SW480 (cell line): ENCODE data around the gene CDHR2.
"Not testable (repeated sequence)": the region's sequence is repeated elsewhere in the genome, so short reads cannot be mapped to it uniquely, and the experiment has no call there.

Source experiments
- DNase-seq: peaks from one replicate; pipeline ENCODE4 v3.0.0-alpha.2; 2016; ENCODE audit warnings: low spot score

CDHR2 gene

DNA sequence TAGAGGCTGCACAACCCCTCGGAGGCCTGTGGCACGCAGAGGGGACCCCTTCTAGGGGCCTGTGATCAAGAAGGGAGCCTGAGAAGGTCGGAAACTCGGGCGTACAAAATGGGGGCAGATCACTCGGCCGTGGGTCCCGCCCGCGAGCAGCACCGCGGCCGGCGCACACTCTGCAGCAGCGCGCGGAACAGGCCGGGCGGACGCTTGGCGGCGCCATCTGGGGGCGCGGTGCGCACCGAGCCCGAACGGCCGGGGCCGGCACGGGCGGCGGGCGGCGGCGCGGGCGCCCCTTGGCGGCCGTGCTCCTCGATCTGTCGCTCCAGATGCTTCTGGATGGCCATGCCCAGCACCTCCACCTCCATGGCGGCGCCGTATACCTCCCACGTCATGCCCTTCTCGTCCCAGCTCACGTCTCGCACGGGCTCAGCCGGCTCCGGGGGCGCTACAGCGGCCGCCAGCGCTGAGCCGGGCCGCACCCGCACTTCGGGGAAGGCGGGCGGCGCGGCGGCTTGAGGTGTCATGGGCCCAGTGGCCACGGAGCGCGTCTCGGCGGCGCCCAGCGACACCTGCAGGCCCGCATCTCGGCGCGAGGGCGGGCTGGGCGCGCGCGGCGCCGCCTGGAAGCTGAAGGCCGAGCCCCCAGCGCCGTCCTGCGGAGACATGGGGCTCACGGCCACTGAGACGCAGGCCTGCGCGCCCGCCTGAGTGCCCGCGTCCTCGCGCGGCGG is 47.7 kb downstream of the CDHR2 start:
- no peak for DNase-seq

DNA sequence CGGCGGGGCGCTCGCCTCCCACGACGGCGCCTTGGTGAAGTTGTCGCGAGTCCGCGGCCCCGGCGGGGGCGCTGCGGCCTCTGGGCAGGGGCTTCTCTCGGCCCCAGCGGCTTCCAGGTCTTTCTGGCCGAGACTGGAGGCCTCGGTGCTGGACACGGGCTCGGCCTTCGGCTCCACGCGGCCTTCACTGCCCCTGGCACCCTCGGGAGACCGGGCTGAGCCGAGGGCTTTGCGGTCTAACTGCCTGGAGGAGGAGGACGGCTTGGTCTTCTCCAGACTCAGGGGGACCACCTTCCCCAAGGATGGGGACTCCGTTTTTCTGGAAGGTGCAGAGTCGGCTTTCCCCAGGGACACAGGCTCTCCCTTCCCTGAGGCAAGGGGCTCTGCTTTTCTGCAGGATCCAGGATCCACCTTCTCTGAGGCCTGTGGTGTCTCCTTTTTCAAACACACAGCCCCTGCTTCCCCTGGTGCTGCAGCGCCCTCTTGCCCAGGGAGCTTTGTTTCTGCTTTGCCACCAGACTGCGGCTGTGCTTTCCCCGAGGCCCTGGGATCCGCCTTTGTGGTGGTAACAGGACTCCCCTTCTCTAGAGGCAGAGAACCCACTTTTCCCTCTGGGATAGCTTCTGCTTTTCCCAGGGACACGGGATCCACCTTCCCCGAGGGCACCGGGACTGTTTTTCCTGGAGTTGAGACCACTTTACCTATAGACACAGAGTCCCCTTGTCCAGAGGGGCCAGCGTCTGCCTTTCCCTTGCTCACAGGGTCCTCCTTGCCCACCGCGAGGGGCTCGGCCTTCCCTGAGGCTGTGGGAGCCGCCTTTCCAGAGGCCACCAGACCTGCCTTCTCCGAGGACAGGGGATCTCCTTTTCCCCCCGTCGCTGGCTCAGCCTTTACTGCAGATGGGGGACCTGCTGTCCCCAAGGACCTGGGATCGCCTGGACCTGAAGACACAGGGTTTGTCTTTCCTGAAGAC is 48.6 kb downstream of the CDHR2 start:
- DNase-seq: no peak

GRCh38 chr5:176599749-176600430 is 50.7 kb downstream of the CDHR2 start:
- not testable (repeated sequence) for DNase-seq

DNA sequence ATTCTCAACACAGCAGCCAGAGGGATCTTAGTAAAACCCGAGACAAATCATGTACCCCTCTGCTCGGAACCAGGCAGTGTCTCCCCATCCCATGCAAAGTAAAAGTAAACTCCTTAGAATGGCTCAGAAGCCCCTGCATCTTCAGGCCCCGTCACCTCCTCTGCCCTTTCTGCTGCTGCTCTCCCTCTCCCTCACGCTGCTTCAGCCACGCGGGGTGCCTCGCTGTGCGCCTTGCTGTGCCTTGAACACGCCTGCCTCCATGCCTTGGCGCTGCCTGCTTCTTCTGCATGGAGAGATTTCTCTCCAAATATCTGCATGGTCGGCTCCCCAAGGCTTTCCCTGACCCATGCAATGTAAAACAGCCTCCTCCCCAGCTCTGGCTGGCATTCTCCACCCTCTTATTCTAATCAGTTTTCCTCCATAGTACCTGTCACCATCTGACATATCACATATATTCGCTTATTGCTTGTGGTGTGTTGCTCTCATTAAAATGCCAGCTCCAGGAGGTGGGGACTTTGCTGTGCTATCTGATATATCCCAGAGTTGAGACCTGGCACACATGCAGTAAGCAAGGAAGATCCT is 52.9 kb downstream of the CDHR2 start:
- no peak for DNase-seq

- DNase-seq: no peak
Observed at GRCh38 chr5:176603091-176603490, 53.9 kb downstream of the CDHR2 start.

DNA sequence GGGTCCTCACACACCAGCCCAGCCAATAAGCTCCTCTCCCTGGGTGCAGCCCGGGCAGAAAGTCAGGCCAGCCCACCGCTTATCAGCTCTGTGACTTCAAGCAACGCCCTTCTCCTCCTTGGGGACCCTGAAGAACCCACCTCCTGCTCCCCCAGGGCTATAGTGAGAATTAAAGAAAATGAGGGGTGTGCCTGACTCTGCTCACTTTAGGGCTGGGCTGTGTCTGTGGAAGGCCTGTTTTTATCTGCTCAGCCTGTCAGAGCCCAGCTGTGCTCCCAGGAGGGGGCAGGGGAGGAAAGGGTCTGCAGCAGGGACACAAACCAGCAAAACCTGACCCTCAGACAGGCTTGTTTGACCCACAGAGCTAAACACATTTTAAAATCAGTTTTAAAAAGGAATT is 56.9 kb downstream of the CDHR2 start:
- DNase-seq: no peak

DNA sequence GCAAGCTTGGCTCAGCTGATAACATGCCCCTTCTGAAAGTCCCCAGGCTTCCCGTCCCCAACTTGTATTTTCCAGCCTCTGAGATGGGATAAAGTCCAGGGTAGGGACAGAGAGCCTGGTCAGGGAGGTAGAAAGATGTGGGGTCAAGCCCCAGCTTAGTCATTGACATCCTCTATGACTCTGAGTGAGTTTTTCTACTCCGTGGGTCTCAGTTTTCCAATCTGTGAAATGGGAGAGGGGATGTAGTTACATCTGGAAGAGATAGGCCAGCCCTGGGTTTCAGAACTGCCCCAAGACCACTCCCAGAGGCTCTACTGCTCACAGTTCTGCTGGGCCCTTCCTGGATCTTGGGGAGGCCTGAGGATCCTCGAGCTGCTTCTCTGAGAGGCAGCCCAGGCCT is 57.7 kb downstream of the CDHR2 start:
- DNase-seq: no peak

DNA sequence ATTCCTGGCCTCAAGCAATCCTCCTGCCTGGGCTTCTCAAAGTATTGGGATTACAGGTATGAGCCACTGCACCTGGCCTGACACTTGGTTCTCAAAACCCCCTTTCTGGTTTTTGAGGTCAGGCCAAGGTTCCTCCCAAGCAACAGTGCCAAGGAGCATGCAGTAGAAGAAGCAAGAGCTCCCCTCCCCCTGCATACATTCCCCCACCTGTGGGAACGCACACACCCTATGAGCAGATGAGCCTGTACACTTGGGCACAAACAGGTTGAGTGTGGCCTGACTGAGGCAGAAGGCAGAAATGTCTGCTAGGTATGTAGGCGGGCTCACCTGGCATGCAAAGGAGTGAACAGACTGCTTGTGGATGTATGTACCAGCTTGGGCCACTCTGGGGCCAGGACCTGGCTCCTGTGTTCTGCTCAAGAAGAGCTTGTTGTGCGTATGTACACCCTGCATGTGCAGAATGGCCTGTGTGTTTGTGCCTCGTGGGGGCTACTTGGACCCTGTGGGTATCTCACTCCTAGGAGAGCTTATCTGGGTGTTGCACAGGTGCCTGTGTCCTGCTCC is 59.1 kb downstream of the CDHR2 start:
- no peak for DNase-seq

GRCh38 chr5:176608937-176609723 is 60.0 kb downstream of the CDHR2 start:
- peak; percentile 18 for DNase-seq

- peak; percentile 48 for DNase-seq
Observed at GRCh38 chr5:176609724-176610434, 60.7 kb downstream of the CDHR2 start, which contains the start of gene GPRIN1. GPRIN1 (minus strand) TSS chr5:176610156; CDS start chr5:176599834, 10,322 bp downstream.

- no peak for DNase-seq
Observed at GRCh38 chr5:176610435-176610773, 61.3 kb downstream of the CDHR2 start.

DNA sequence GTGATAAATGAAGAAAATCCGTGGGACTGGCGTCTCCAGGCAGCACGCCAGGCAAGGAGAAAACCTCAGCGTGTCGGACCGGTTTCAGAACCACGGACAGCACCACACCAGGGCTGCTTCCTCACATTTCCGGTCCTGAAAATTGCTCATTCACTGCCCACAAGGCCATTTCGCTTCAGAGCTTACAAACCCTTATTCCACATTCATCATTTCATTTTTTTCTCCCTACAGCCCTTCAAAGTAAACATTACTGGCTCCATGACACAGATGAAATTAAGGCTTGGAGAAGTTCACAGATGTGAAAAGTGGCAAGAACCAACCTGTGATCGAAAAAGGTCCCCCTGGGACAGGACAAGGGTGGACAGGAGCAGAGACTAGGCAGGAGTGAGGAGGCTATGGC is 62.3 kb downstream of the CDHR2 start:
- DNase-seq: peak; percentile 40

GRCh38 chr5:176612008-176612407 is 62.9 kb downstream of the CDHR2 start:
- DNase-seq: no peak

DNA sequence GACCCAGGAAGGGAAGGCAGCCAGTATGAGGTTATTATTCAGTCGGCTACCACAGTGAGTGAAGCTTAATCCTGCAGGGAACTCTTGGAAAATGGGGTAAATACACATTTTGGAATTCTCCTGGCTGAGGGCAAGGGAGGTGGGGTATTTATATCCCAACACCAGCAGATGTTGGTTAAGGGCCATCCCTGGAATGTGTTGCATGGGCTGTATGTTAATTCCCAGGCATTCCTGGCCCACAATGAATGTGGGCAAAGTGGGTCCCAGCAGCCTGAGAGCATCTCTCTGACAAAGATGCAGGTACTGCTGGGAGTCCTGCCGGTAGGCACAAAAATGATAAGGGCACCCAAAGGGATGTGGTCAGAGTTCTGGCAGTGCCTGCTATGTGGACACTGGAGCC is 63.7 kb downstream of the CDHR2 start:
- DNase-seq: no peak

- DNase-seq: no peak
Observed at GRCh38 chr5:176614805-176615478, 65.8 kb downstream of the CDHR2 start.

DNA sequence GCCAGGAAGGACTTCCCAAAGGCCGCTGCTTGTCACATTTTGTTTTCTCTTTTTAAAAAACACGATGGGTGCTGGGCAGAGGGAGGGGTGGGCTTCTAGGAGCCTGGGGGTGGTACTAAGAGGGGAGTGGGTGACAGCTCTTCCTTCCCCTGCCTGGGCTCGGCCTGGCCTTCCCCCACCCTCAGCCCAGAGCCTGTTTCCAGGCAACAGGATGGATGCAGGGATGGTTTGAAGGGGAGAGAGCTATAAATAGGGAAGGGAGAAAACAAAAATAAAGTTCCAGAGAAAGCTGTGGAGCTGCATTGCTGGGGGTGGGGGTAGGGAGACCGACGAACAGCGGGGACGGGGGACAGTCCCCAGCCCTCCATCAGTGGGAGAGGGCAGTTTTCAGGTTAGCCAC is 67.4 kb downstream of the CDHR2 start:
- DNase-seq: no peak

DNA sequence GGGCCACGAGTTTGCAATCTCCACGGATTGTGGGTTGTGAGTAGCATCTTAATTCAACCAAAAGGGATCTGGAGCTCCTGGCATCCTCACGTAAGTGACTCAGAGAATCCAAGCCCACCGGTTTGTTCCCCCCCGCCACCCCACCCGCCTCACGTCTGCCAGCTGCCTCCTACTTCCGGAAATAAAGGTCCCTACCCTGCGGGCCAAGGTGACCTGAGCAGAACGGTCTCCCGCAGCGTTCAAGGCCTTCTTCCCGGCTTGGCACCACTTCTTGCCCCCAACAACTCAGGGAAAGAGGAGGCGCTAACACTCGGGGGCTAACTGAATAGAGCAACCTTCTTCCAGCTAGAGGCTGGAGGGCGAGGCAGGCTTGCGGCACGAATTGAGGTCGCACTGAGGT is 69.6 kb downstream of the CDHR2 start:
- DNase-seq: no peak

DNA sequence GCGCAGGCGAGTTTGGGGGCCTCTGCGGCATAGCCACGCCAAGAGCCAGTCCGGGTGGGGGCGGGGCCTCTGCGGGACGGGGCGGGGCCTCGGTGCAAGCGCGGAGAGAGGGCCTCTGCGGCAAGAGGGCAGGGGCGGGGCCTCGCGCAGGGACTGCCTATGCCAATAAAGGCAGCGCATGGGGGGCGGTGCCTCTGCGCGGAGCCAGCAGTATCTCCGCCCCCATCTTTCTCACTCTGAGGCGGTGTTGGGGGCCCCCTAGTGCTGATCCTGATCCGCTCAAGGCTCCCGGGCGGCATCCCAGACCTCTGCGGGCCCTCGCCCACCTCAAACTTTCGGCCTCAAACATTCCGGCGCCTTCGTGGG is 70.0 kb downstream of the CDHR2 start:
- peak; percentile 87 for DNase-seq

DNA sequence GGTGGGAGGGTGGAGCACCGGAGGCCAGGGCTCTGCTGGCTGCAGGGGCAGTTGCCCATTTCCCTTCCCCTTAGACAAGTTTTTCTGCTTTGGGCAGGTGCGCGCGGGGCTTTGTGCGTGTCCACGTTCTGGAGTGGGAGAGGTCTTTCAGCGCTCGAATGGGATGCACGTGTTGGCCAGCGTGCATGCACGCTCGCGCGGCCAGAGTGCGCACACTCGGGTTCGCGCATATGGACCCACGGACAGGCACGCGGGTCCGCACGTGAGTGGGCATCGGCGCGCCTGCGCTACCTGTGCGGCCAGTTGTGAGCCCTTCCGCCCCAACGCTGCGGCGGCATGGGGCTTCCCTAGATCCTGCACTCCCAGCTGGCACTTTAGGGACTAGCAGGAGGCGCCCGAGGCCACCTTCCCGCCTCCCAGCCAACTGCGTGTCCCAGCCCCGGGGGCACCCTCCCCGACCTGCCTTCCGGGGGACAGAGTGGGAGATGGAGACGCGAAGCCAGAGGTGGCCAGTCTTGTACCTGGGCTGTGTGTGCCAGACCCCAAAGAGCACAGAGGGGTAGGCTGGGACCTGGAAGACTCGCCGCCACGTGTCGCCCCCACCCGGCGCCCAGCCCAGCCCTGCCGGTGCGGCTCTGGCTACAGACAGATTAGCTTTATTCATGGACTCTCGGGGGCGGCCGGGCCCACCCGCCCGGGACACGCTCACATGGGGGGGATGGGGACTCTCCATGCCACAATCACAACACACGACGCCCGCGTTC is 70.6 kb downstream of the CDHR2 start:
- DNase-seq: no peak
